Central memory CD8-positive, alpha-beta T cell (primary cell): ENCODE data around the gene NDUFS3.

Source experiments
- ATAC-seq: fragments of 150-1000 bp; cut with Tn5 transposase; replicated peaks from 2 replicates; pipeline ENCODE4 v1.10.0; 2022; ENCODE audit warnings: mild to moderate bottlenecking, moderate FRiP score, moderate number of reproducible peaks; ENCODE audit not compliant: poor library complexity, severe bottlenecking; ENCODE audit errors: extremely low read depth
- DNase-seq, 2 donors: peaks; one replicate each; pipeline ENCODE4 v3.0.0; 2021; ENCODE audit warnings: low spot score in 2 of 2
- H3K27ac Mint-ChIP-seq: one replicate; pipeline ENCODE4 v1.8.0; 2022; ENCODE audit warnings: low read depth, mild to moderate bottlenecking, moderate library complexity, mixed read lengths
- H3K27me3 Mint-ChIP-seq: one replicate; pipeline ENCODE4 v1.8.0; 2022; ENCODE audit warnings: mixed read lengths
- H3K36me3 Mint-ChIP-seq: one replicate; pipeline ENCODE4 v1.8.0; 2022; ENCODE audit warnings: mild to moderate bottlenecking, moderate library complexity, mixed read lengths; ENCODE audit not compliant: insufficient read depth
- H3K4me1 Mint-ChIP-seq: one replicate; pipeline ENCODE4 v1.8.0; 2022; ENCODE audit warnings: mixed read lengths
- H3K4me3 Mint-ChIP-seq: one replicate; pipeline ENCODE4 v1.8.0; 2022; ENCODE audit warnings: mild to moderate bottlenecking, moderate library complexity, mixed read lengths
- H3K9me3 Mint-ChIP-seq: one replicate; pipeline ENCODE4 v1.8.0; 2022; ENCODE audit warnings: mixed read lengths

Gene NDUFS3

DNA sequence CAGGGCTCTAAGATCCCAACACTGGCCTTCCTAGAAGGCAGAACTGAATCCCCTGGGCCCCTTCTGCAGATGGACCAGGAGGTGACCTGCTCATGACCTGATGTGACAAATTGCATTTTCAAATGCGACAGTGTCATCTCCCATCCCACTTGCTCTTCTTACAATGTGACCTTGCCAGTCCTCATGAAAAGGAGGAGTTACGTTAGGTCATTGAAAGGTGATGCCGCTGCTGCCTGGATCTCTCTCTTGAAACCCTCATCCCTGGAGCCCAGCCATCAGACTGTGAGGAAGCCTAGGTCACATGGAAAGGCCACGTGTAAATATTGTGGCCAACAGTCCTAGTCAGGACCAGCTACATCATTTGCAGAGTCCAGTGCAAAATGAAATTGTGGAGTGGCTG, 21.0 kb downstream of the NDUFS3 start:
- H3K9me3 Mint-ChIP-seq, result no peaks in the 10 kb centered on the region
- no peak overlapping the region for H3K27ac Mint-ChIP-seq
- H3K4me3 Mint-ChIP-seq, result no peak overlapping the region
- ATAC-seq, result no peak
- H3K4me1 Mint-ChIP-seq, result no peaks in the 10 kb centered on the region
- H3K36me3 Mint-ChIP-seq, result peaks cover 1% of the 10 kb centered on the region
- peaks cover 14% of the 10 kb centered on the region for H3K27me3 Mint-ChIP-seq
- no peak for DNase-seq

DNA sequence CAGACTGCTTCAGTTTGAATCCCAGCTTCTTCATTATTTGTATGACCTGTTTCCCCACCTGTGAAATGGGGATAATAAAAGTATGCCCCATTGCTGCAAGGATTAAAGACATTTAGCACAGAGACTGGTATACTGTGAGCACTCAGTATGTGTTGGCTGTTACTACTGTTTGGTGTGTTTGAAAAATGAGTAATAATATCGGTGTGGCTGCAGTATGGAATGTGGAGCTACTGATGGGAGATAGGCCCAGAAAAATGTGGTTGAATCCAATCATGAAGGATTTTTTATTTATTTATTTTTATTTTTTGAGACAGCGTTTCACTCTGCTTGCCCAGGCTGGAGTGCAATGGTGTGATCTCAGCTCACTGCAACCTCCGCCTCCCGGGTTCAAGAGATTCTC, 24.4 kb downstream of the NDUFS3 start:
- no peak for ATAC-seq
- H3K27me3 Mint-ChIP-seq, result no peaks in the 10 kb centered on the region

DNA sequence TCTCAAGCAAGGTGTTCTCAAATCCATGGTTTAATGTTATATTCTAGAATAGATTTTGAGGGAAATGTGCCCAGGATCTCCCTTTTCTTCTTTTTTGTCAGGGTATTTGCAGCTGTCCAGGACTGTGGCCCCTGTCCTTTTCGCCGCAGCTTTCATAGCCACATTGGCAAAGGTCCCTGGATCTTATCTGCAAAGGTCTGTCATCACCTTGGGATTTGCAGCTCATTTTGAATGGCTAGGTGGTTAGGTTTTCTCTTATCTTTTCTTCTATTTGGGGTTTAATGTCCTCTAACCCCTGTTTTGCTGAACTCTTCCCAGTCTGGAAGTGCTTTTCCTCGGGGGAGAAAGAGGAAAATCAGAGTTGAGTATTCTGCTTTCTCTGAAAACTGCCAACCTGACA, 27.0 kb downstream of the NDUFS3 start:
- no peak overlapping the region for H3K4me3 Mint-ChIP-seq
- H3K4me1 Mint-ChIP-seq, result no peaks in the 10 kb centered on the region
- ATAC-seq (no peak), DNase-seq (no peak)
- no peaks in the 10 kb centered on the region for H3K9me3 Mint-ChIP-seq
- no peaks in the 10 kb centered on the region for H3K27me3 Mint-ChIP-seq
- peaks cover 2% of the 10 kb centered on the region for H3K36me3 Mint-ChIP-seq
- no peak overlapping the region for H3K27ac Mint-ChIP-seq

More for the DNA sequence above, 24.4 kb downstream of the NDUFS3 start:
- no peaks in the 10 kb centered on the region for H3K9me3 Mint-ChIP-seq
- no peak overlapping the region for H3K27ac Mint-ChIP-seq
- peaks cover 1% of the 10 kb centered on the region for H3K36me3 Mint-ChIP-seq
- H3K4me1 Mint-ChIP-seq, result no peaks in the 10 kb centered on the region
- no peak overlapping the region for H3K4me3 Mint-ChIP-seq
- DNase-seq, result no peak

DNA sequence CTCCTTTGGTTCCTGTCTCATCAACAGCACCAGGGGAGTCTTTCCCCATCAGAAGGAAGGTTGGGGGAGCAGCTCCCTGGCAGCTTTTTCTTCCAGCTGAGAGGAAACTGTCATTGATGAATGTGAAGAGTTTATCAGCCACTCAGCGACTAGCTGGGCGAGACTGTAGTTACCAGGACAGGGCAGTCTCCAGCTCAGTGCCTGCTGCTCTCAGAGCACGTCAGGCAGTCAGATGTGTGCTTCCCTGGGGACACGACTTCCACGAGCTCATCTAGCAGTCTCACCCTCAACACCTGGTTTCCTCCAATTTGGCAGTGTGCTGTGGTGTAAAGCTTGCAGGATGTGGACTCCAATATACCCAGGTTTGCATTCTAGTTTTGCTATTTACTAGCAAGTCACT, 27.9 kb downstream of the NDUFS3 start:
- H3K36me3 Mint-ChIP-seq, result peaks cover 2% of the 10 kb centered on the region
- no peaks in the 10 kb centered on the region for H3K27me3 Mint-ChIP-seq
- H3K4me3 Mint-ChIP-seq, result no peak overlapping the region
- ATAC-seq, result no peak
- H3K27ac Mint-ChIP-seq, result no peak overlapping the region
- no peaks in the 10 kb centered on the region for H3K9me3 Mint-ChIP-seq
- no peaks in the 10 kb centered on the region for H3K4me1 Mint-ChIP-seq
- no peak for DNase-seq

DNA sequence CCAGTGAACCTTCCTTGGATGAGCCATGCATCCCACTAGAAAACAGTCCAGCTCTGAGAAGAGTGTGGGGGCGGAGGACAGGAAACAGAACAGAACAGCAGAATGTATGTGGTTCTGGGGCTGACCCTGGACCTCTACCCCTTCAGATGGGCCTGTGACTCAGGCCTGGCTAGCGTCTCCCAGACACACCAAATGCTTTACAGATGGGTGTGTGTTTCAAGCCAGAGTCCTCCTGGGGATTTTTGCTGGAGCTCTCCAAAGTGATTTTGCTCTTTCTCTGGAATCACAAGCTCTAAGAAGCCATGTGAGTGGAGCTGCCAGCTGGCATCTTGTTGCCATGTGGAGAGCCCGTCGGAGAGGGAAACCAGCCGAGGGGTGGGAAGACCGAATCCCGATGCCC, 28.5 kb downstream of the NDUFS3 start:
- Mint-ChIP-seq H3K9me3 (no peaks in the 10 kb centered on the region), H3K4me1 (no peaks in the 10 kb centered on the region)
- DNase-seq, result no peak

DNA sequence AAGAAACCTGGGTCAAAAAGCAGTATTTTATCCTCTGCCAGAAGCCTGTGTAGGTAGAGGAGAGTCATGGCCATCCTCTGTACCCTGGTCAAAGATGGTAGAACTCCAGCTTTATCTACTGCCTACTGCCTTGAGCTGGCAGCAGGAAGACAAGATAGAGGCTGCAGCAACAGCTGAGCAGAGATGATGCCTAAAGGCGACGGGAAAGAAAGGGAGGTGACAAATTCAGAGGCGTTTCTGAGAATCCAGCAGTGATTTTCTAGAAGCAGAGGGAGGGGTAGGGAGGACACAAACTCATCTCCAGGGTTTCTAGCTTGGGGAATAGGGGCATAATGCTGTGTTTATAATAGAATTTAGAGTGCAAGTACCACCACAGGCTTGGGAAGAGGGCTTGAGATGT, 30.8 kb downstream of the NDUFS3 start:
- no peak for DNase-seq
- no peaks in the 10 kb centered on the region for H3K27me3 Mint-ChIP-seq
- peaks cover 1% of the 10 kb centered on the region for H3K36me3 Mint-ChIP-seq
- no peak overlapping the region for H3K27ac Mint-ChIP-seq
- ATAC-seq, result no peak
- no peaks in the 10 kb centered on the region for H3K4me1 Mint-ChIP-seq
- H3K4me3 Mint-ChIP-seq, result no peak overlapping the region
- no peaks in the 10 kb centered on the region for H3K9me3 Mint-ChIP-seq

More for the DNA sequence above, 28.5 kb downstream of the NDUFS3 start:
- no peak for ATAC-seq
- Mint-ChIP-seq H3K27me3 (no peaks in the 10 kb centered on the region), H3K27ac (no peak overlapping the region), H3K36me3 (peaks cover 2% of the 10 kb centered on the region), H3K4me3 (no peak overlapping the region)

DNA sequence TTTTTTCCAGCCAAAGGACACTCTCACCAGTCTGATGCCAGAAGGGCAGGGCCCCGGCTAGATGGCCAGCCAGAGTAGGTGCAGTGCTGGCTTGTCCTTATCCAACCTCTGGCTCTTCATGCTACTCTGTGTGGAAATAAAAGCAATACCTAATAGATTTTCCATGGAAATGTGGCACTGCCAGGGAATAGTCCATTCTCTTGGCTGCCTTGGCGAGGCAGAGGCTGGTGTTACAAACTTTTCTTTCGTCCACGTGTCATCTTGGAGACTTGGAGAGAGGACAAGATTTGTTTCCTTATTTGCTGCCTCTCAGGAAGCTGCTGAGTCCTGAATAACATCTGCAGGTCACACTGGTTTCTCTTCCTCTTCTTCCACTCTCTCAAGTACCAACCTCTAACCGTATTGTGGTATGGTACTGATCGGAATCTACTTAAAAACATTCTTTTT, 32.5 kb downstream of the NDUFS3 start:
- Mint-ChIP-seq H3K4me3 (no peak overlapping the region), H3K36me3 (peaks cover 5% of the 10 kb centered on the region), H3K9me3 (no peaks in the 10 kb centered on the region), H3K27me3 (no peaks in the 10 kb centered on the region), H3K27ac (no peak overlapping the region), H3K4me1 (no peaks in the 10 kb centered on the region)
- no peak for DNase-seq
- no peak for ATAC-seq

DNA sequence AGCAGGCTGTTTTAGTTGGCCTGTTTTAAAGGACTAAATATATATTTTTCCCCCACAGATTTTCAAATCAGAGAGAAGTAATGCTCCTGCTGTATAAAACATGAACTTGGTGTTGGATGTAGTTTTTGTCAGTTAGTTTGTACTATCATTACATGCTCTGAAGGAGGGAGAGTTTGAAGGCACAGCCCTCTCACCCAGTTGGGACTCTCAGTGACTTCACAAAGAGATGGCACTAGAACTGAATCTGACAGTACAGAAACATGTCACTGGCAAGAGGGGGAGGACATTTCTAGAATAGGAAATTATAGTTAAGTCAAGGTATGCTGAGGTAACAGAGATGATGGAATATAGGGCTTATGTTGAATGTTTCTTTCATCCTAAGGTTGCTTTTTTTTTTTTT, 36.4 kb downstream of the NDUFS3 start:
- DNase-seq (no peak), ATAC-seq (no peak)
- peaks cover 27% of the 10 kb centered on the region for H3K36me3 Mint-ChIP-seq
- H3K27me3 Mint-ChIP-seq, result no peaks in the 10 kb centered on the region
- H3K4me1 Mint-ChIP-seq, result no peaks in the 10 kb centered on the region
- no peak overlapping the region for H3K27ac Mint-ChIP-seq
- H3K9me3 Mint-ChIP-seq, result no peaks in the 10 kb centered on the region
- no peak overlapping the region for H3K4me3 Mint-ChIP-seq

DNA sequence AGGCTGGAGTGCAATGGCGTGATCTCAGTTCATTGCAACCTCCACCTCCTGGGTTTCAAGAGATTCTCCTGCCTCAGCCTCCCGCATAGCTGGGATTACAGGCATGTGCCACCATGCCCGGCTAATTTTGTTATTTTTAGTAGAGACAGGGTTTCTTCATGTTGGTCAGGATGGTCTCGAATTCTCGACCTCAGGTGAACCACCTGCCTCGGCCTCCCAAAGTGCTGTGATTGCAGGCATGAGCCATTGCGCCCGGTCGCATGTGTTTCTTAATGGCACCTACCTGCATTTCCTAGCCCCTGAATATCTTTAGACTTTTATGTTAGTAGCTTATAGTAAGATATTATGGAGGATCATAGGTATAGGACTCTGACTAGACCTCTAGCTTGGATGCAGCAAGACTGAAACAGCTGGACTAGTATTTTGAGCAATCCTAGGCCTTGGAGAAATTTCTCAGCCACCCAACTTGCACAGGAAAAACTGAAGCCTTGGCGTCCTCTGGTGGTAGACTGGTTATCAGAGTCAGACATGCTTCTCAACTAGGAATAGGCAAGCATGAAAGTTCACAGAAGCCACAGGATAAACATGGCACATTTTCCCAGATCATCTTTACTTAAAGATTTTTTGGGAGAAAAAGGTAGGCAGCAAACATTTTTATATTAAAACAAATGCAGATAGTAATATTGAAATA, 38.0 kb downstream of the NDUFS3 start:
- no peaks in the 10 kb centered on the region for H3K27me3 Mint-ChIP-seq
- H3K4me3 Mint-ChIP-seq, result no peak overlapping the region
- no peak for DNase-seq

DNA sequence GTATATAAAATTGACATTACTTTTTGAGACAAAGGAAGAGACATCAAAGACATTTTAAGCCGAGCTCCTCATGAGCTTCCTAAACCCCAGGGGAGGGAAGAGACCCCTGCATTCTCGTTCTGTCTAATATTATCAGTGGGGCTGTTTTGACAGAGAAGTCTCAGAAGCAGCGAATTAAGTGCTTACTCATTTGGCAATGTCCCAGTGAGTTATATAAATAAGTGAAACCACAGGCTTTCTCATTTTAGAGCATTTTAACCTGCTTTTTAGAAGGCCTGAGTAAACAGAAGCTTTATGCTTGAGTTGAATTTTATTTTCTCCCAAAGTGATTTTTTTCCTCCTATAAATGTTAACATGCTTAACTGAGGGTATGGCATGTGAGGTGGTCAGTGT, 38.5 kb downstream of the NDUFS3 start:
- H3K4me1 Mint-ChIP-seq, result no peaks in the 10 kb centered on the region
- DNase-seq, result no peak
- no peaks in the 10 kb centered on the region for H3K27me3 Mint-ChIP-seq
- no peak for ATAC-seq
- no peak overlapping the region for H3K4me3 Mint-ChIP-seq
- peaks cover 36% of the 10 kb centered on the region for H3K36me3 Mint-ChIP-seq
- H3K9me3 Mint-ChIP-seq, result no peaks in the 10 kb centered on the region
- no peak overlapping the region for H3K27ac Mint-ChIP-seq

More for the DNA sequence above, 38.0 kb downstream of the NDUFS3 start:
- H3K4me1 Mint-ChIP-seq, result no peaks in the 10 kb centered on the region
- H3K27ac Mint-ChIP-seq, result no peak overlapping the region
- ATAC-seq, result no peak
- no peaks in the 10 kb centered on the region for H3K9me3 Mint-ChIP-seq
- H3K36me3 Mint-ChIP-seq, result peaks cover 31% of the 10 kb centered on the region

DNA sequence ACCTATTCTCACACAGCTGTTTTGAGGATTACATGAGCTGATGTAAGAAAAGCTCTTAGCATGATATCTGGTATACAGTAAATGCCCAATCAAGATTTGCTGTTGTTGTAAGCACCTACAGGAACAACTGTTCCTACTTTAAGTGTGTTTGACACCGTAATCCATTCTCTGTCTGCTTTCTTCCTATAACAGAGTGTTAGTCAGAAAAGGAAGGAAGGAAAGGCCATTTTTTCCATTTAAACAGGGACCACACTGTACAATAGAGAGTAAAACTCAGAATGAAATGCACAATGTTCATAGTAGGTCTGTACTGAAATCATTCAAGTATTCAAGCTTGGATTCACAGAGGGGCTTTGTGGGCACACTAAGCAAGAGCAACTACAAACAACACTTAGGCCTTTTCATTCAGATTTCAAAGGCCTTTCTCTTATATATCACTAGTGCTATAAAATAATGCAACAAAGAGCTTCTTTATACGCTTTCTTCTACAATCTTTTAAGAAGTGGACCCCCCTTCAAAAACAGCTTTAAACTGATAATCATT, 42.0 kb downstream of the NDUFS3 start:
- DNase-seq, result no peak
- H3K27ac Mint-ChIP-seq, result no peak overlapping the region
- peaks cover 45% of the 10 kb centered on the region for H3K36me3 Mint-ChIP-seq
- no peaks in the 10 kb centered on the region for H3K27me3 Mint-ChIP-seq
- no peaks in the 10 kb centered on the region for H3K9me3 Mint-ChIP-seq
- ATAC-seq, result no peak
- no peaks in the 10 kb centered on the region for H3K4me1 Mint-ChIP-seq
- H3K4me3 Mint-ChIP-seq, result no peak overlapping the region

DNA sequence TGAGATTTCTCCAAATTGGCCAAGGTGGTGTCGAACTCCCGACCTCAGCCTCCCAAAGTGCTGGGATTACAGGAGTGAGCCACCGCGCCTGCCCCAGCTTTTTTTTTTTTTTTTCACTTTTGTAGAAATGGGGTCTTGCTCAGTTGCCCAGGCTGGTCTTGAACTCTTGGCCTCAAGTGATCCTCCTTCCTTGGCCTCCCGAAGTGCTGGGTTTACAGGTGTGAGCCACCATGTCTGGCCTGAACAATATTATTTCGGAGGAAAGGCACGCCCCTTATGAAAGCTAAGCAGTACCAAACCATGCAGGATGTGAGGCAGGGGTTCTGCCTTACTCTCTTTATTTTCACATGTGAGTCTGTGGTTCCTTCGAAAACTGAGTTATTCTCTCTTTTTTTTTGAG, 47.4 kb downstream of the NDUFS3 start:
- no peak overlapping the region for H3K27ac Mint-ChIP-seq
- H3K9me3 Mint-ChIP-seq, result no peaks in the 10 kb centered on the region
- no peak for ATAC-seq
- H3K4me3 Mint-ChIP-seq, result no peak overlapping the region
- H3K4me1 Mint-ChIP-seq, result no peaks in the 10 kb centered on the region
- no peaks in the 10 kb centered on the region for H3K27me3 Mint-ChIP-seq
- peaks cover 54% of the 10 kb centered on the region for H3K36me3 Mint-ChIP-seq
- no peak for DNase-seq

DNA sequence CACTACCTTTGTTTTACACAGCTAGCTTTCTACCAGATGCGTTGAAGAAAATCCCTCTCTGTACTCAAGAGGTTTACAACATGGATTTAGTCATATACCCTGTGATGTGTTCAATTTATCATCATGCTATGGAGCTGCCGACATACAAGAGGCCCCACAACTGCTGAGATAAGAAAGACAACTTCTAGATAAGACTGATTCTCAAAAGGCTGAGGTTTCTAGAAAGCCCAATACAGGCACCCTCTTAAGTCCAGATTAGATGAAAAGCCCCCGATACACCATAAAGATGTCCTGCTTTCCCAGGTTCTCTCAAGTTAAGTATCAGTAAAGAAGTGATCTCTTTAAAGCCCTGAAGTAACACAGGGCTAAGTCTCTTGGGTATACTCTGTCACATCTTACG, 49.2 kb downstream of the NDUFS3 start:
- Mint-ChIP-seq H3K9me3 (no peaks in the 10 kb centered on the region), H3K36me3 (peaks cover 58% of the 10 kb centered on the region), H3K4me3 (no peak overlapping the region)

More for the DNA sequence above, 49.2 kb downstream of the NDUFS3 start:
- ATAC-seq (no peak), DNase-seq (no peak)
- no peak overlapping the region for H3K27ac Mint-ChIP-seq
- no peaks in the 10 kb centered on the region for H3K4me1 Mint-ChIP-seq
- H3K27me3 Mint-ChIP-seq, result no peaks in the 10 kb centered on the region
